NB4 (cell line): ENCODE measurements around the gene HTT.

ENCODE experiments used
- MYC ChIP-seq: IDR thresholded peaks from 2 replicates; pipeline ENCODE4 v1.6.1; 2011; ENCODE audit warnings: low read depth, low read length
- TF ChIP-seq, protein P1 (sequence below): IDR thresholded peaks from one replicate; pipeline ENCODE4 v1.5.1; 2012; ENCODE audit warnings: low read depth, low read length

DNA sequence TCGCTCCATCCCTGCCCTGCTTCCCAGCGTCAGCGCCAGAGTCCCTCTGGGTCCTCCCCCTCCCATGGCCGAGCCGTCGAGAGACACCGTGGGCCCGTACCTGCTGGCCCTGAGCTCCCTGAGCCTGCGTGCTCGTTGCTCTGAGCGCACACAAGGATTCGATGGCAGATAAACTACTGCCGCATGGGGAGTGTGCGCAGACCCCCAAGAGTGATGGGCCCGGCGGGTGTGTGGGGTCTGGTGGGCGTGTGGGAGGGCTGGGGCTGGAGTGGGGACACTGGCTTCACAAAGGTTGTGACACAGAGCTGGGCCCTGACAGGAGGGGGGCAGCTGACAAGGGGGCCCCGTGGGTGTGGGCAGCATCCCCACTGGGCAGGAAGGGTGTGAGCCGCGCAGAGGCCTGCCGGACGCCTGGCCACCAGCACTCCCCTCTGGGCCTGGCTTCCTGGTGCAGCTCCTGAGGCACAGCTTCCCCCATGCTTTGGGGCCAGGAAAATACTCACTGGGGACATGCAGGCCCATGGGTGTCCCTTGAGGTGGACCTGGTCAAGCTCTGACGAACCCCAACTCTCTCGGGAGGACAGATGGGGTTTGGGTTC lies 213.6 kb downstream of the HTT start:
- TF ChIP-seq, protein P1, sequence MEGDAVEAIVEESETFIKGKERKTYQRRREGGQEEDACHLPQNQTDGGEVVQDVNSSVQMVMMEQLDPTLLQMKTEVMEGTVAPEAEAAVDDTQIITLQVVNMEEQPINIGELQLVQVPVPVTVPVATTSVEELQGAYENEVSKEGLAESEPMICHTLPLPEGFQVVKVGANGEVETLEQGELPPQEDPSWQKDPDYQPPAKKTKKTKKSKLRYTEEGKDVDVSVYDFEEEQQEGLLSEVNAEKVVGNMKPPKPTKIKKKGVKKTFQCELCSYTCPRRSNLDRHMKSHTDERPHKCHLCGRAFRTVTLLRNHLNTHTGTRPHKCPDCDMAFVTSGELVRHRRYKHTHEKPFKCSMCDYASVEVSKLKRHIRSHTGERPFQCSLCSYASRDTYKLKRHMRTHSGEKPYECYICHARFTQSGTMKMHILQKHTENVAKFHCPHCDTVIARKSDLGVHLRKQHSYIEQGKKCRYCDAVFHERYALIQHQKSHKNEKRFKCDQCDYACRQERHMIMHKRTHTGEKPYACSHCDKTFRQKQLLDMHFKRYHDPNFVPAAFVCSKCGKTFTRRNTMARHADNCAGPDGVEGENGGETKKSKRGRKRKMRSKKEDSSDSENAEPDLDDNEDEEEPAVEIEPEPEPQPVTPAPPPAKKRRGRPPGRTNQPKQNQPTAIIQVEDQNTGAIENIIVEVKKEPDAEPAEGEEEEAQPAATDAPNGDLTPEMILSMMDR: no peak
- TF ChIP-seq MYC: no peak
